NOMO-1 treated with dmso at 0.1 percent for 144 hours (cell line): ENCODE measurements around the gene CARD10.

Source experiments
- DNase-seq: peaks from one replicate; lab custom pipeline; 2025; ENCODE audit not compliant: unreplicated experiment; lab: John Stamatoyannopoulos, UW

The CARD10 gene, protein sequence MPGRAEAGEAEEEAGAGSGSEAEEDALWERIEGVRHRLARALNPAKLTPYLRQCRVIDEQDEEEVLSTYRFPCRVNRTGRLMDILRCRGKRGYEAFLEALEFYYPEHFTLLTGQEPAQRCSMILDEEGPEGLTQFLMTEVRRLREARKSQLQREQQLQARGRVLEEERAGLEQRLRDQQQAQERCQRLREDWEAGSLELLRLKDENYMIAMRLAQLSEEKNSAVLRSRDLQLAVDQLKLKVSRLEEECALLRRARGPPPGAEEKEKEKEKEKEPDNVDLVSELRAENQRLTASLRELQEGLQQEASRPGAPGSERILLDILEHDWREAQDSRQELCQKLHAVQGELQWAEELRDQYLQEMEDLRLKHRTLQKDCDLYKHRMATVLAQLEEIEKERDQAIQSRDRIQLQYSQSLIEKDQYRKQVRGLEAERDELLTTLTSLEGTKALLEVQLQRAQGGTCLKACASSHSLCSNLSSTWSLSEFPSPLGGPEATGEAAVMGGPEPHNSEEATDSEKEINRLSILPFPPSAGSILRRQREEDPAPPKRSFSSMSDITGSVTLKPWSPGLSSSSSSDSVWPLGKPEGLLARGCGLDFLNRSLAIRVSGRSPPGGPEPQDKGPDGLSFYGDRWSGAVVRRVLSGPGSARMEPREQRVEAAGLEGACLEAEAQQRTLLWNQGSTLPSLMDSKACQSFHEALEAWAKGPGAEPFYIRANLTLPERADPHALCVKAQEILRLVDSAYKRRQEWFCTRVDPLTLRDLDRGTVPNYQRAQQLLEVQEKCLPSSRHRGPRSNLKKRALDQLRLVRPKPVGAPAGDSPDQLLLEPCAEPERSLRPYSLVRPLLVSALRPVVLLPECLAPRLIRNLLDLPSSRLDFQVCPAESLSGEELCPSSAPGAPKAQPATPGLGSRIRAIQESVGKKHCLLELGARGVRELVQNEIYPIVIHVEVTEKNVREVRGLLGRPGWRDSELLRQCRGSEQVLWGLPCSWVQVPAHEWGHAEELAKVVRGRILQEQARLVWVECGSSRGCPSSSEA

DNA sequence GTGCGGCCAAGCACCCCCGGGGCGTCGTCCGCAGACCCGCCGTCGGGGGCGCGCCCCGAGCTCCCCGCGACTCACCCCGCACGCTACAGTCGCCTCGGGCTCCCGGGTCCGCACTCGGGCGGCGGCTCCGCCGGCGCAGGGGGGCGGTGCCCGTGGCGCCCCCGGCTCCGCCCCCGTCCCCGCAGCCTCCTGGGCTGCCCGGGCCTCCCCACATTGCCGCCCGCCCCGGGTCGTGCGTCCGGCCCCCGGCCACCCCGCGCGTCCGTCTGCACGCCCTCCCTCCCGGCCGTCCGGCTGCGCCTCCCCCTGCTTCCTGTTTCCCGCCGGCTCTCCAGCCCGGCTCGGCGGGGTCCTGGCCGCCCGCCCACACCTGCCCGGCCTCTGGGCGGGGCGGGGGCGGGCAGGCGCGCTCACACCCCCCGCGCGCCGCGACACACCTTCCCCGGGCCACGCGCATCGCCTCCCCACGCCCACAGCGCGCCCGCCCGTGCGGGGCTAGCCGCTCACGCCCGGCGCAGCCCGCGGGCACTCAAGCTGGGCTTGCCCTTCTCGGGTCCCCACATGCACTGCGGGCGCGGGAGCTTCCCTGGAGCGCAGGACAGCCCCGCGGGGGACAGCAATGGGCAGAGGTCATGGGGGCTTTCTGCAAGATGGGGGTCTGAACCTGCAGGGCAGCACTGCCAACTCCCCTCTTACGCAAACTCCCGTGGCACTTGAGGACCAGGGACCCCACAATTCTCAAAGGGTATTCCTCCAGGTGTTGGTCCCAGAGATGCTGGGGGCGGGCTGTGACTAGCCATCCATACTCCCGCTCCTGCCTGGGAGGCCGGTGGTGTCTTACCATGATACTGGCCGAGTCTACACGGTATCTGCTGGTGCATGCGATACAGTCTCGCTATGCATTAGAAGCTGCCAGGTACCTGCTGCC lies at the start of gene CARD10:
Gene CARD10 (minus strand): TSS at position 148 of the 928 bp plus-strand sequence. CDS start 215 bp downstream, outside the sequence.
- DNase-seq: no peak

DNA sequence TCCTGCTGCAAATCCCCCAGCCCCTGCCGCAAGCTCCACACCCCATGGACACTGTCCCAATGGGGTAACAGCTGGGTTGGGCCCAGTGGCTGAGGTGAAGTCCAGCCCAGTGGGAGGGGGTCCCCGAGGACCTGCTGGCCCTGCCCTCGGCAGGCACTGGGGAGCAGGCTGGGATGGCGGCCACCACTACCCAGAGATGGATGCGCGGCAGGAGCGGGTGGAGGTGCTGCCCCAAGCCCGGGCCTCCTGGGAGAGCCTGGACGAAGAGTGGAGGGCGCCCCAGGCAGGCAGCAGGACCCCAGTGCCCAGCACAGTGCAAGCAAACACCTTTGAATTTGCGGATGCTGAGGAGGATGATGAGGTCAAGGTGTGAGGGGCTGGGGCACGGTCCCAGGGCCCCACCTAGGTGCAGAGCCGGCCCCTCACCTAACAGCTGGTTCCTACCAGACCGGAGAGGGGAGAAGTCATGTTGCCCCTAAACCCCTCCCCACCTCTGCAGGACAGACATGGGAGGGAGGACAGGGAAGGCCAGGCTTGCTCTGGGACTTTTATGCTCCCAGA lies 49.3 kb upstream of the CARD10 start:
- DNase-seq: no peak

DNA sequence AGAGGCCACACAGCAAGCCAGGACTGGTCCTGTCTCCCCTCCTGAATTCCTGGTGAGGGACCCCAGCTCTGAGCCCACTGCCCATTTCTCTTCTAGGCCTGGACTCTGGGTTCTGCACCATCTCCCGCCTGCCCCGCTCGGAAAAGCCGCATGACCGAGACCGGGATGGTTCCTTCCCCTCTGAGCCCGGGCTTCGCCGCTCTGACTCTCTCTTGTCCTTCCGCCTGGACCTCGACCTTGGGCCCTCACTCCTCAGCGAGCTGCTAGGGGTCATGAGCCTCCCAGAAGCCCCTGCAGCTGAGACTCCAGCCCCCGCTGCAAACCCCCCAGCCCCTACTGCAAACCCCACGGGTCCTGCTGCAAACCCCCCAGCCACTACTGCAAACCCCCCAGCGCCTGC lies 48.8 kb upstream of the CARD10 start:
- DNase-seq: no peak

DNA sequence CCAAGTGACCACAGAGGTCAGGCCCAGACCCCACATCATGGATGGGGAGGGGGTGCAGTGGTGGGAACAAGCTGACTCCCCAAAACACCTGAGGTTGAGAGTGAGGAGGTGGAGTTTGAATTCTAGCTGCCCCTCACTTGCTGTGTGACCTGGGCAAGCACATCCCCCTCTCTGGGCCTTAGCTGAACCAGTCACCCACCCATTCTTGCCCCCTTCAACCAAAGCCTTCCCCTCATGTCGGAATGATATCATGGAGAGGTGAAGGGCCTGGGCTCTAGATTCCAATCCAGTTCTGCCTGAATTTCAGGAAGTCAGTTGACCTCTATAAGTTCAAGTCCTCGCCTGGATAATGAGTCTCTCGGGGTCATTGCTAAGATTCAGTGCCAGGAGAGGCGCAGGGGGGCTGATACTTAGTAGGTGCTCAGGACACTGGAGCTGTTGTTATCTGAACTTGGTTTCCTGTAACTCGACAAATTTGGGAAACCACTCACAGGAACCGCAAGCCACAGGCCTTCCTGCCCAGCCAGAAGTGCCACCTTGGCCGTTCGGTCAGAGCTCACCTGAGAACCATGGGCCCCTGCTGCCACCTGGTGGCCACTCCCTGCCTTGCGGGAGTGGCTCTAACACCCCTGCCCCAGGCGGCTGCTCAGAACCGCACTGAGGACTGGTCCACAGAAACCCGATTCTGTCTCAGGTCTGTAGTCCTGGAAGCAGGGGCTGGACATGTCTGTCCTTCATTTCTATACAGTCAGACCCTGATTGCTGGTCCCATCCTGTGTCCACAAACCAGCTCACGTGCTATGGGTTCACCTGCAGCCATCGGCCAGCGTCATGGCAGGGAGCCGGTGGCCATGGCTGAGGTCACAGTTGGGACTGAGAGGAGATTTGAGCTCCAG lies 47.9 kb upstream of the CARD10 start:
- DNase-seq: peak; percentile 46

DNA sequence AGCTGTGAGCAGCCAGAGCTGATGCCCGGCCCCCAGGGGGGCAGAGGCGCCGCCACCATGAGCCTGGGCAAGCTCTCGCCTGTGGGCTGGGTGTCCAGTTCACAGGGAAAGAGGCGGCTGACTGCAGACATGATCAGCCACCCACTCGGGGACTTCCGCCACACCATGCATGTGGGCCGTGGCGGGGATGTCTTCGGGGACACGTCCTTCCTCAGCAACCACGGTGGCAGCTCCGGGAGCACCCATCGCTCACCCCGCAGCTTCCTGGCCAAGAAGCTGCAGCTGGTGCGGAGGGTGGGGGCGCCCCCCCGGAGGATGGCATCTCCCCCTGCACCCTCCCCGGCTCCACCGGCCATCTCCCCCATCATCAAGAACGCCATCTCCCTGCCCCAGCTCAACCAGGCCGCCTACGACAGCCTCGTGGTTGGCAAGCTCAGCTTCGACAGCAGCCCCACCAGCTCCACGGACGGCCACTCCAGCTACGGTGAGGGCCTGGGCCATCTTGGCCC lies 47.2 kb upstream of the CARD10 start:
- no peak for DNase-seq

DNA sequence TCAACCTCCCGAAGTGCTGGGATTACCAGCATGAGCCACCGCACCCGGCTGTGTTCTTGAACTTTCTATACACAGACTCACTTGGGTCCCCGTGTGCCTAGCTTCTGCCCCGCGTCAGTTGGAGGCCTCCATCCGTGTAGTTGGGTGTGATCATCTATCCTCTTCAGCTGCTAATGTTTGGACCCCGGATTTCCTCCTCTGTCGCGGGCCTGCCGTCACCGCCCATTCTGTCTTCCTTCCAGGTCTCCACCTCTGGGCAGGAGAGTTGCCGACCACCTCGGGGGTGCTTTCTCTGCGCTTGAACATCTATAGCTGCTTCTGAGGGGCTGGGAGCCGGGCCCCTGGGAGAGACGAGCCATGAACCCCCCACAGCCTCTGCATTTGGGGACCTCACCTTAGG lies 46.6 kb upstream of the CARD10 start:
- no peak for DNase-seq

DNA sequence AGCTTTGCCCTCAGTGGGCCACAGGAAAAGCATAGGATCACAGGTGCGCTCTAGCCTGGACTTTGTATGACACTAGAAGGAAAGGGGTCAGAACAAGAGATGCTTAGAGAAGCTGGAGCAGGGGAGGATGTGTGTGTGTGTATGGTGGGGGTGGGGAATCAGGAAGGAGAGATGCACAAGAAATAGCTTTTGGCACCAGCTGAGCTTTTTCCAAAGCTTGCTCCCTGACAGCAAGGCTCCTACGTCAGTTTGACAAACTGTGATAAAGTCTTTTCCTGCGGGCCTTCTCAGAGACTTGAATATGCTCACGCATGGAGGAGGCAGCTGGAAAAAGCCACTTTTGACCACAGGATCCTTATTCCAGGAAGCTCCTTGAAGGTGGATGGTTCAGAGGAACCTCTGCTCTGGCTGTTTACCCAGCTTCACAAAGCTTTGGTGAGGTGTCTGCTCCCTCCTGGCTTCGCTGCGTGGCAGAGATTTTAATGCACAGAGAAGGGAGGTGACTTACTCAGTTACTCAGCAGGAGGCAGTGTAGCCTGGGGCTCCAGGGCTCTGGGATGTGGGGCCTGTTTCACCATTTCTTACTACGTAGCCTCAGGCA lies 45.0 kb upstream of the CARD10 start:
- no peak for DNase-seq

DNA sequence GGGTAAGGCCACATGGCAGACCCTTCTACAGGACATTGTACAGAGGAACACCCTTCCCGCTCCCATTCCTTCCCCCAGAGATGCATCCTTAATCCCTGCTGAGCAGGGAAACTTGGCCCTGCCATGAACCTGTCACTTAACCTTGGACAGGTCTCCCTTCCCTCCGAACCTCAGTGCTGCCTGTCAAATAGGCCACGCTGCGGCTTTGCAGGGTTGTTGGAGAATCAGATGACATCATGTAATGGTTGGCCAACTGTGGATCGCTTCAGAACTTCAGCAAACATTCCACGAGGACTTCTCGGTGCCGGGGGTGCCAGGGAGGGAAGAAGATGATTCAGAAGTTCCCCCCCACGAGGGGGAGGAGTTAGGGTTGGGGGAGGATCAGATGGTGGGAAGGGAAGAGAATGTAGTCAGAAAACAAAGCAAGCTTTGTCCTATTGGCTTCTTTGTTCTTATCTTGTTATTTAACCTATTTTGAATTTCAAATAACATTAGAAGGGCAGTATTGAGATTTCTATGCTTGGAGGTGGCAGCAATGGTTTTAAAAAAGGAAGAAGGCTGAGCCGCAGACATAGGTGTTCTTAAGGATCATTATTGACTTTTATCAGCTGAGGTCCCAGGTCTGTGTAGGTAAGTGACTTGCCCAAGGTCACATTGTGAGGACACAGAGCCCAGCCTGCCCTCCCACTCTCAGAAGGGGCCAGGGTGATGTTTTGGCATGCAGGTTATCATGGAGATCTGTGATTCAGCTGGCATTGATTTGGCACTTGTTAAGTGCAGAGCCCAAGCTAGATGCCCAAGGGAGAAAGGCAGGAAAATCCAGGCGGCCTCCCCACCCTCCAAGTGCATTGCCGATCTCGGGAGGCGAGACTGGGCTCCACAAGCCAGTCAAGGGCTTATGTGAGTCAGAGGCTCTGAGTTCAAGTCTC lies 44.2 kb upstream of the CARD10 start:
- no peak for DNase-seq

DNA sequence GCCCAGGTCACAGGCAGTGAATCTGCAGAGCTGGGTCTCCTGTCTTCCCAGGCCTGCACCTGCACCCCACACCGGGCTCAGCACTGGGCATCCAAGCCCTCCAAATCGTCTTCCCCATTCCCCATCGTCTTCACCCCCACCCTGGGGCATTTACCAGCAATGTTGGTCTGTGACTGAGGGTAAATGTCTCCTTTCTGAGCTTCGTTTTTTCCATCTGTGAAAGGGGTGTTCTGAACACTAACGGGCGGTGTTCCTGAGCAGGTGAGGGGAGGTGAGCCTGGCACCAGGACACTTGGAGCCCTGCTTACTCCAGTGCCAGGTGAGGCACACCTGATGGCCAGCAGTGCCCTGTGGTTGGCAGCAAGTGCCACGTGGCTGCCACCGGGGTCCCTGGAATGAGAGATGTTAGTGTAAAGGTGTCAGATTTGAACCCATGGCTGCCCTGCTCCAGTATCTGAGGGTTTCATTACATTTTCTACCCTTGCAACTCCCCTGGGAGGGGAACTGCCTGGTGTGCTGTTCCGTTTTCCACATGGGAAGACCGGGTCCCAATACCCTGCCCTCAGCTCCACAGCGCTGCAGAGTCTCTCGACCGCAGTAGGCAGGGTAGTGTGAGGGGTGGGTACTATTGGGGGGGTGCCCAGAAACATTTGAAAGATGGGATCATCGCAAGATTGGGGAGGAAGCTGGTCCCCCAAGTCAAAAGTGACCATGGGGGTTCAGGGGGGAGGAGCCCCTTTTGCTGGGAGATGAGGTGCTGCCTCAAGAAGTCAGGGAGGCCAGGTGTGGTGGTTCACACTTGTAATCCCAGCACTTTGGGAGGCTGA lies 43.0 kb upstream of the CARD10 start:
- DNase-seq: no peak

DNA sequence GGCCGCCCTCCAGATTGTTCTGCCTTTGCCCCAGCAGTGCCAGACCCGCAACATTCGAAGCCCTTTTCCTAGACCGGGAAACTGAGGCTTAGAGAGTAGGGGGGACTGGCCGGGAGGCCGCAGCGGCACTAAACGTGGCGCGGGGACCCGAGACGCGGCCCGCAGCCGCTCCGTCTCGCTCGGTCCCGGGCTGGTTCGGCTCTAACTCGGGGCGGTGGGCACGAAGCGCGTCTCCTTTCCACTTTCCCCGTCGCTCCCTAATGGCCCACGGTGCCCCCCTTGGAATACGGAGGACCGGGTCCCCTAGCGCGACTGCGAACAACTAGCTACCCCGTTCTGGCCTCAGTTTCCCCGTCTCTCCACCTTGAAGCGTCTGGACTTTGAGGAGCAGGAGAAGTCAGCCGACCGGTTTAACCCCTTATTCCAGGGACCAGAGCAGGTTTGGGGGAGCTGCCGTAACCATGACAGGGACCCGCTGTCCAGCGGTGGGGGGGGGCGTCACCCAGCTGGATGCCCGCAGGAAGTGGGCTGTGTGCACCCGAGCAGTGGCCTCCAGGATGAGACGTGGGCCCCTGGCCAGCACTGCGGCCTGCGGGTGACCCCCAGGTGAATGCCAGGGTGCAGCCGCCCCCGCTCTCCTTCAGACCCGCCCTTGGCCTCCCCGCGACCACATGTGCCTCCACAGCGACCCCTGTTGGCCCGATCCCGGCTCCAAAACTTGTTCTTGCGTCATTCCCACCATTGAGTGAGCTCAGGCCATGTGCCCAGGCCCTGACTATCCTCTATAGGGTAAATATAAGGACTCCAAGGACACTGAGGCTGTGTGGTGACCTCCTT lies 42.2 kb upstream of the CARD10 start:
- peak; percentile 67 for DNase-seq

DNA sequence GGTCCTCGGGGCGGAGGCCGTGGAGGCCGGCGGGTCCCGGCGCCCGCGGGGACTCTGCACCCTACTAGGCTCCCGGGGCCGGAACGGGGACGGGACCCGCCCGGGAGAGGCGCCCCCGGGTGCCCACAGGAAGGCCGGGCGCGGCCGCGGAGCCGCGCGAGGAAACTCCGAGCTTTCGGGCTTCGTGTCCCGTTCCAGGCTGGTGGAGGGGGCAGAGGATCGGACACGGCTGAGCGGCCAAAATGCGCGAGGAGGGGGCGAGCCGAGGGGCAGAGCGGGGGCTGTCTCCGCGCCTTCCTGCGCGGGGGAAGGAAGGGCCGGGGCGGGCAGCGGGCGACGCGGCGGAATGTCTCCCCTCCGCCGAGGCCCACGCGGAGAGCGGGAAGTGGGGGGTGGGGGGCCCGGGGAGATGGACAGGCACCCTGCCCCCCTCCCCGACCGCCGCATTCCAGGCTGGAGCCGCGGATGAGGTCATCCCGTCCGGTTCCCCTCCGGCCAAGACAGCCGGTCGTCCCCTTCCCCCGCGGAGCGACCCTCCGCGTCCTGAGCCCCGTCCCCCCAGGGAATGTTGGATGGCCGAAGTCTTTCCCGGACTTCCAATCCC lies 41.5 kb upstream of the CARD10 start:
- no peak for DNase-seq

DNA sequence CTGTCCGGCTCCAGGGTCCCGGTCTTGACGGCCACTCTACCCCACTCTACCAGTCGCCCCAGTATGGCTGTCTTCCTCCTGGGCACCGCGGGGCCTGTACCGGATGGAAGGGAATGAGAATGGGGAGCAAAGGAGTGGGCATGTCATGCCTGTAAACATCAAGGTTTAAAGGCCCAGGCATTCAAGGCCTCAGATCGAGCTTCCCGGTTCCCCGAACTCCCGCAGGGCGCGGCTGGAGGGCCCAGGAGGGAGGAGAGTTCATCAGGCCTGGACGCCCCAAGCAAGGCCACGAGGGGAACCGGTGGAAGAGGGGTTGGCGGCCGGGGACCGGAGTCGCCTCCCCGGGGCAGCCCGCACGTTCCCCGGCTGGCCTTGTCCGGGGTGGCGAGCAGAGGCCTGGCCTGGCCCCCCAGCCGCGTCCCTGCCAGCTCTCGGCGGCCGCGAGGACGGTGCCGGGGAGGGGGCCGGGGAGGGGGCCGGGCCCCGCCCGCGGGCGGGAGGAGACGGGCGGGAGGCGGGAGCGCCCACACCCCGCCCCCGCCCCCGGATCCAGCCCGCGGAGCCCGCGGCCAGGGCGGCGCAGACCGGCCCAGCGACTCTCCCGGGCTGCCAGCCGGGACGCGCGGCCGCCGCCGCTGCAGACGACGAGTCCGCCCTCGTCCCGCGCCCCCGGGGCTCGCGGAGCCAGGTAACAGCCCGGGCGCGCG lies 40.8 kb upstream of the CARD10 start, which contains the start of gene CDC42EP1:
Gene CDC42EP1 (plus strand): TSS at position 580 of the 707 bp plus-strand sequence. CDS start 5,870 bp downstream, outside the sequence.
- no peak for DNase-seq

DNA sequence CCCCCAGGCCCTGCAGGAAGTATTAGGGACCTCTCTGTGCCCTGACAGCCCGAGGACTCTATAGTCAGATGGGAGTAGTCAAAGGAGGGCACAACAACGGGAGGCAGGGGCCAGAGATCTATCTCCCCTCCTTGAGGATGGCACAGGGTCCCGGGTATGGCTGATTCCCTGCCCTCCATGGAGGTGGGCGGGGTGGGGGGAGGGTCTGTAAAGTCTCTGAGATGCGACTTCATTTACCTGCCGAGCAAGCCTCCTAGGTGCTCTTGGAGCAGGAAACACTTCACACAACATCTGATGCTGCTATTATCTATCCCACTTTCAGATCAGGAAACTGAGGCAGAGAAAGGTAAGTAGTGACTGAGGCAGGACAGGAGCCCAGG lies 40.3 kb upstream of the CARD10 start:
- DNase-seq: no peak

DNA sequence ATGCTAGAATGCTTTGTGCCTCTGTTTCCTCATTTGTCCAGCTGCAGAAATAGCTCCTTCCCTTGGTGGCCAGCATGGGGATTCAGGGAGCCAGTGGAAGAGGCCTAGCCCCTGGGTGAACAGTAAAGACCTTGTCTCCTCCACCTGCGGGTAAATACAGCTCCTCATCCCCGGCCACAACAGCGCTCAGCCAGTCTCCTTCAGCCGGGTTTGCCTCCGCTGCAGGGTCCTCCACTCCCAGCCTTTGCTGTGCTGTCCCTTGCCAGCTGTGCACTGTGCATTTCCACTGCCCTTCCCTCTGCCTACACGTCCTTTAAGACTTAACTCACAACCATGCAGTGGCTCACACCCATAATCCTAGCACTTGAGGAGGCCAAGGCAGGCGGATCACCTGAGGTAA lies 39.6 kb upstream of the CARD10 start:
- no peak for DNase-seq
